Glomerular endothelial cell (primary cell): ENCODE results near the gene GAL. TPM values are rescaled to one million over a fixed set of nuclear protein-coding genes. Genes with fewer than 3 reads are reported as not detected.

Experiments
- DNase-seq: peaks from one replicate; pipeline ENCODE4 v3.0.0-alpha.2; 2011; ENCODE audit warnings: low read depth, low spot score; ENCODE audit errors: extremely low read depth
- total RNA-seq: library from RNA; depleted of rRNA; stranded (reverse); fragments of >200 nt; gene quantifications from 2 replicates; pipeline ENCODE4 v1.2.3, GENCODE V29; 2015

GAL gene
- total RNA-seq, 1 donor from 2014 or later = 4.5 TPM

DNA sequence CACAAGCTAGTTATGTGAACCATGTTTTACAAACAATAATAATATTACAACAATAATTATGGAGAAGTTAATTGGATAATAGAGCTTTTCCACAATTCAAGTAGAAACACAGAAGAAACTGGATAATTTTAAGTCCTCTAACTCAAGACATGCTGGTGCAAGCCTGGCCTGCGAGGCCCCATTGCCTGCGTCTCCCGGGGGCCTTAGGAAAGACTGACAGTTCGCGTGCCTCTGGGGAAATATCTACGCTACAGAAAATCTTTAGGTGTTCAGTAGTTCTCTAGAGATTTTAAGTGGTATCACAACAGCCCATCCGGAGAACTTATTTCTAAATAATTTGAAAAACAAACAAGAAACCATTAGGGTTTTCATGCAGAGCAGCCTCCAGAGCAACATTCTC, 23.2 kb downstream of the GAL start:
- DNase-seq = no peak

GRCh38 chr11:68709062-68709461, 24.7 kb downstream of the GAL start:
- DNase-seq = no peak

DNA sequence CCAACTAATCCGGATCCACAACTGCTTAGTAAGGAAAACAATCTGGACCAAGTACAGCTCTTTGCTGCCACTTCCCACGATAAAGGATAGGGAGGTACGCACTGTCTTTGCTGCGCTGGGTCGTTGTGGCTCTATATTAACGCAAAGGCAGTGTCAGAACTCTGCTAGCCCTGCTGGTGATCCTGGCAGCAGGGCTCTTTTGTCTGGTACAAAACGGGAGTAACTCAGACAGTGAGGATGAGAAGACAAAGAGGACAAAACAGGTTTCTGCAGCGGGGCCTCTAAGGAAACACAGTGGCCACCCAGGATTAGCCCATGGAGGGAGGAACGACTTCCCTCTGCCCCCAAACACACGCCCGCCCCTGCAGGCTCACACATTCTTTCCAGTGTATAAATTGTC, 26.1 kb downstream of the GAL start:
- DNase-seq = no peak

DNA sequence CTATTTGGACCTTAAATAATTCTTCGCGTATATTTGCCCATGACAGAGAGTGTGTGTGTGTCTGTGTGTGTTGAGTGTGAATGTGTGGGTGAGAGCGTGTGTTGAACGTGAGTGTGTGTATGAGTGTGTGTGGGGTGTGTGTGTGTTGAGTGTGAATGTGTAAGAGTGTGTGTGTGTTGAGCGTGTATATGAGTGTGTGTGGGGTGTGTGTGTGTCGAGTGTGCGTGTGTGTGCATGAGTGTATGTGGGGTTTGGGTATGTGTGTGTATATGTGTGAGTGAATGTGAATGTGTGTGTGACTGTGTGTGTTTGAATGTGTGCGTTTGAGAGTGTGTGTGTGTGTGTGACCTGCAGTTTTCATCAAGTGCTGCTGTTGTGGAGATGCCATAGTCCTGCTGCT, 26.8 kb downstream of the GAL start:
- DNase-seq = no peak

DNA sequence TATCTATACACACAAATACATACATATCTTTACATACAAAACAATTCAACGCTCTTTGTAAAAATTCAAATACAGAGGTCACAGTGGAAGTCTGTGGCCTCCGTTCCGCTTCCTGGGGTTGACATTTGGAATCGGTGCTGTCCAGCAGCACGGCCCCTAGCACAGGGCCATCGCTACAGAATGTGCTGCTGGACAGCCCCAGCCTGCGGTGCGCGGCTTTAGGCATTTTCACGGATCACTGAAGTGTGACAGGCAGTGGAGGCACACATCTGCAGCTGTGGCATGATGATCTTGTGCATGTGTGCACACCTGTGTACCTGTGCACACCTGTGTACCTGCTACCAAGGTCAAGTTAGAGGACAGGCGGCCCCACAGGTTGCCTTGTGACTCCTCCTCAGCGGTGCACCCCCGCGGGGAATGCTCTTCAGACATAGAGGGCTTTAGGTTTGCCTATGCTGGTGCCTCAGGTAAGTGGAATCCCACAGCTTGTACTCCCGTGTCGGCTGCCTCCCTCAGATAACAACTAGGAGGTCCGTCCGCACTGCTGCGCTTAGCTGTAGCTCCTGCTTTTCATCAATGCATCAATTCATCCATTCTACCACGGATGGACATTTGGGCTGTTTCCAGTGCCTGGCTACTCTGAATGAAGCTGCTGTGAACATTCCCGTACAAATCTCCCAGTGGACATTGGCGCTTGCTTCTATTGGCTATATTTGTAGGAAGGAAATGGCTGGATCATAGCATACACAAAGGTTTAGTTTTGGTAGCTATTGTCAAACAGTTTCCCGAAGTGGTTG, 29.9 kb downstream of the GAL start:
- DNase-seq = no peak

DNA sequence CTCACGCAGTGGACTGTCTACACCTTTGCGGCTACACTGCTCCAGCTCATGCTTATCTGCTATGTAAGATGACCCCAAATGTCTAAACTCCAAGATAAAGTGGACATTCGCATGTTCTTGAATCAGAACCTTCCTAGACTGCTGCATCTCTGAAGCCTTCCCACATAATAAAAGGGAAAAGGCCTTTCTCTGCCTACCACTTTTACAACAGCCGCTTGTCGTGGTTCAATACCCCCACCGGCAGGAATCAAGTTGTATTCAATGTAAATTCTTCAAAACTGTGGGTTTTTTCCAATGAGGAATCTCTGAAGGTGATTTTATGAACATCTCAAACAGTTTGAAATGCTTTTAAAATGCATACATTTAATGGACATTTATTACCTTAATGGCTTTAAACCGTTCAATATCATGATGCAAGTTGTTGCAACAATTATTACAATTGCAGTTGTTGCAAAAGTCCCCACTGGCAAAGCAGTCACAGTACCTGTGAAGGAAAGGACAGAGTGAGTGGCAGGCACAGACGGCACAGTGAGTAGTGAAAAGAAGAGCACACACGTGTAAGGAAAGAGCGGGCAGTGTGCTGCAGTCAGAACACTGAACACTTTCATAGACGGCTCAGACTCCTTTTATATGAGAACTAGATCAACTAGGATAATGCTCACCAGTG, 31.2 kb downstream of the GAL start:
- no peak for DNase-seq

DNA sequence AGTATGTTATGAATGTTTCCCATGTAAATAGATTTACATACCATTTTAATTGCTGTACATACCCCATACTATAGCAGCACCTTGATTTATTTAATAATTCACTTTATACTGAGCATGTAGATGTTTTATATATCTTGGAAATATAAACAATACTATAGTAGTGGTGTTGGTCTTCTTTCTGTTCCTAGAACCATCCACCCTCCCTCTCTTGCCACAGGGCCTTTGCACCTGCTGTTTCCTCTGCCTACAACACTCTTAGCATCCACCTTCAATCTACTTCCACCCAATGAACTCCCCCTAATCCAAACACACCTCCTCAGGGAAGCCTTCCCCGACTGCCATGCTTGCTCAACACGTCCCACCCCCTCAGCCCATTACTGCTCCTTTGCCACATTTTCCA, 36.7 kb downstream of the GAL start:
- no peak for DNase-seq

- DNase-seq = no peak
Measured at GRCh38 chr11:68722143-68722542, 37.8 kb downstream of the GAL start.

DNA sequence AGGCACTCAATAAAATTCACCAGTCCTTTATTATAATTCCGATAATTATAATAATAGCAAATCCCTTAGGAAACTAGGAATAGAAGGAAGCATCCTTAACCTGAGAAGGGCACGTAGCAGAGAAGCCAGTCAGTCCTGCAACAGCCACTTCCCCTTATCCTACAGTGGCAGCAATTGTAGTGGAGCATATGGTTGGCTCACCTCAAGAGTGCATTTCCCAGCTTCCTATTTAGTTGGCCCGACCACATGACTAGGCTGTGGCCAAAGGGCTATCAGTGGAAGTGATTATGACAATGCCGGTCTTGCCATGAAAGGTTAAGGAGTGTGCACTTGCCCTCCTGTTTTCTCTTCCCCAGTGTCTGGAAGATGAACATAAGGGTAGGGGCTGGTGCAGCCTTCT, 39.9 kb downstream of the GAL start:
- DNase-seq = no peak

GRCh38 chr11:68727783-68728182, 43.4 kb downstream of the GAL start:
- no peak for DNase-seq

- no peak for DNase-seq
Measured at GRCh38 chr11:68734111-68734510, 49.8 kb downstream of the GAL start.

- no peak for DNase-seq
Measured at GRCh38 chr11:68735125-68735524, 50.8 kb downstream of the GAL start.

- DNase-seq = no peak
Measured at GRCh38 chr11:68735646-68736045, 51.3 kb downstream of the GAL start.

Other genes with a start within 250 kb of the GAL start
- gene PPP6R3, start 223.8 kb upstream of the GAL start, total RNA-seq = 80.6 and 86.6 TPM in 2 replicates
- 4.0 and 10.8 TPM in 2 replicates for gene TESMIN, start 67.0 kb downstream of the GAL start, total RNA-seq
- 31.9 and 67.0 TPM in 2 replicates for gene CPT1A, start 157.4 kb downstream of the GAL start, total RNA-seq
- gene MRPL21, start 219.3 kb downstream of the GAL start, total RNA-seq = 47.5 and 76.8 TPM in 2 replicates
- gene IGHMBP2, start 219.3 kb downstream of the GAL start, total RNA-seq = 12.9 and 17.7 TPM in 2 replicates